HepG2 (cell line): Measurements from ENCODE around the gene ENGASE. TPM values are rescaled to one million over a fixed set of nuclear protein-coding genes. Genes with fewer than 3 reads are reported as not detected.

Experiments used
- RNF2 ChIP-seq: fragments of 450-650 bp; conservative IDR thresholded peaks from 2 replicates; pipeline ENCODE4 v1.6.1; 2016; ENCODE audit warnings: low read depth
- SOX13 ChIP-seq, 3 experiments: fragments of 450-650 bp in 1 of 3; sonication (generic) in 1 of 3; formaldehyde crosslinking in 1 of 3; IDR thresholded peaks in 2 of 3; conservative IDR thresholded peaks in 1 of 3; 2 replicates each; pipeline versions ENCODE4 v1.5.0 to v1.6.1; 2016 to 2020; ENCODE audit warnings: antibody characterized with exemption in 1 of 3, mild to moderate bottlenecking in 1 of 3, missing compliant biosample characterization in 1 of 3, missing genetic modification reagents in 1 of 3, moderate library complexity in 1 of 3
- TBP ChIP-seq: sonication (generic); formaldehyde crosslinking; IDR thresholded peaks from 2 replicates; pipeline ENCODE4 v1.5.0; 2020; ENCODE audit warnings: missing genetic modification reagents
- ZFP36L1 ChIP-seq: sonication (generic); formaldehyde crosslinking; IDR thresholded peaks from 2 replicates; pipeline ENCODE4 v1.8.0; 2022; ENCODE audit warnings: mild to moderate bottlenecking, missing genetic modification reagents, moderate library complexity
- ZFP37 ChIP-seq: sonication (generic); formaldehyde crosslinking; IDR thresholded peaks from 2 replicates; pipeline ENCODE4 v1.4.0; 2020; ENCODE audit warnings: missing genetic modification reagents, borderline replicate concordance
- ZNF484 ChIP-seq: sonication (generic); formaldehyde crosslinking; IDR thresholded peaks from 2 replicates; pipeline ENCODE4 v1.5.1; 2020; ENCODE audit warnings: mild to moderate bottlenecking, low read depth, missing genetic modification reagents, borderline replicate concordance
- polyA plus RNA-seq, 8 experiments: library from polyadenylated mRNA; depleted of rRNA in 3 of 8; stranded (reverse) in 7 of 8; unstranded in 1 of 8; fragments of >200 nt; fragmentation: Illumina TruSeq in 4 of 8; extraction: Trizol in 4 of 8; gene quantifications; 2 replicates each; pipeline versions ENCODE4 v1.2.1 to v1.2.3, GENCODE V29; 2011 to 2016; ENCODE audit warnings: low read depth in 4 of 8, missing spikeins in 1 of 8, mixed read lengths in 1 of 8; ENCODE audit not compliant: insufficient read depth in 1 of 8
- total RNA-seq, 5 experiments: library from RNA; depleted of rRNA; stranded (reverse); fragments of >200 nt; fragmentation: Illumina TruSeq; extraction: Trizol; gene quantifications; 2 replicates each; pipeline ENCODE4 v1.2.3, GENCODE V29; 2016; ENCODE audit warnings: low read depth in 1 of 5
- TF ChIP-seq, protein P1 (sequence below): sonication (generic); formaldehyde crosslinking; IDR thresholded peaks from 2 replicates; pipeline ENCODE4 v1.8.1; 2023; ENCODE audit warnings: mild to moderate bottlenecking, moderate library complexity, missing genetic modification reagents
- TF ChIP-seq, protein P2 (sequence below): sonication (generic); formaldehyde crosslinking; IDR thresholded peaks from 2 replicates; pipeline ENCODE4 v1.4.0; 2020; ENCODE audit warnings: mild to moderate bottlenecking, missing genetic modification reagents
- TF ChIP-seq, protein P3 (sequence below): sonication (generic); formaldehyde crosslinking; IDR thresholded peaks from 2 replicates; pipeline ENCODE4 v1.4.0; 2020; ENCODE audit warnings: missing genetic modification reagents
- TF ChIP-seq, protein P4 (sequence below): sonication (generic); formaldehyde crosslinking; IDR thresholded peaks from 2 replicates; pipeline ENCODE4 v1.4.0; 2020; ENCODE audit warnings: missing genetic modification reagents
- TF ChIP-seq, protein P5 (sequence below): sonication (generic); formaldehyde crosslinking; IDR thresholded peaks from 2 replicates; pipeline ENCODE4 v1.8.0; 2022; ENCODE audit warnings: missing genetic modification reagents, low read depth, mild to moderate bottlenecking, borderline replicate concordance
- TF ChIP-seq, protein P6 (sequence below): sonication (generic); formaldehyde crosslinking; conservative IDR thresholded peaks from 2 replicates; pipeline ENCODE4 v1.4.0; 2020; ENCODE audit warnings: missing genetic modification reagents
- TF ChIP-seq, protein P7 (sequence below): sonication (generic); formaldehyde crosslinking; IDR thresholded peaks from 2 replicates; pipeline ENCODE4 v1.4.0; 2020; ENCODE audit warnings: missing genetic modification reagents

Gene ENGASE
- total and polyA plus RNA-seq, 2 of the 13 experiments (the other 11 are each of a cell fraction or from before 2014, with no cell fraction given), result 10.6 to 18.1 TPM

DNA sequence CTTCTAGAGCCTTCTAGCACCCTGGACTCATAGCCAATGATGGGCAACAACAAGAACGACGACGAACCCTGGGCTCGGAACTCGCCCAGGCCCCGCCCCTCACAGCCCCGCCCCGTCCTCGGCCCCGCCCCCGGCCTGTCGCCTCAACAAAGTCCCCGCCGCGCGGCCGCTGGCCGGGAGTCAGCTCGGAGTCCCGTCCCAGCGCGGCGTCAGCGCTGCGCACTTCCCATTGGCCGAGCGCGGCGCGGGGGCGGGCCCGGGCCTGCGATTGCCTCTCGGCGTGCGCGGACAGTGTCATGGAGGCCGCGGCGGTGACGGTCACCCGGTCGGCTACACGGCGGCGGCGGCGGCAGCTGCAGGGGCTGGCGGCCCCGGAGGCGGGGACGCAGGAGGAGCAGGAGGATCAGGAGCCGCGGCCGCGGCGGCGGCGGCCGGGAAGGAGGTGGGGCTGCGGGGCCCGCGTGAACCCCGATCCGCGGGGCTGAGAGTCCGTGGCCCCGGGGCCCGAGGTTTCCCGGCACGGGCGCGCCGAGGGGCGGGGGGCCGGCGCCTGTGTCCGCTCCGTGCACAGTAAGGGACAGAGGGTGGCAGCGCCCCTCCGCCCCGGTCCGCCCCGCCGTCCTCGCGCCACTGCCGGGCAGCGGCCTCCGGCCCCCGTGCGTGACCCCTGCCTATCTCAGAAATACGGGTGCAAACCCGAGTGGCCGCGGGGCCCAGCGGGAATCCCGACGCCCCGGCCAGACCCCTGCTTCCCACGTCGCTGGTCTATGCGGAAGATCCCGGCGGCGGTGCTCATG lies at the start of gene ENGASE (continued):
- TF ChIP-seq ZFP36L1 (CRISPR knock-in tag) (peak; percentile 4; the same call in 1 of the 2 replicates), RNF2 (peak; percentile 85), ZNF484 (CRISPR knock-in tag) (no peak), TBP (no peak), SOX13 (IDR thresholded peaks at IDR 0.05) (no peak), SOX13 (CRISPR knock-in tag; conservative IDR thresholded peaks at IDR 0.05 in 1 of 2, IDR thresholded peaks at IDR 0.05 in 1 of 2) (peak in 1 of 2 experiments; percentile 15; a peak in 1 of 4 replicates), ZFP37 (CRISPR knock-in tag) (no peak)
- TF ChIP-seq, protein P1, sequence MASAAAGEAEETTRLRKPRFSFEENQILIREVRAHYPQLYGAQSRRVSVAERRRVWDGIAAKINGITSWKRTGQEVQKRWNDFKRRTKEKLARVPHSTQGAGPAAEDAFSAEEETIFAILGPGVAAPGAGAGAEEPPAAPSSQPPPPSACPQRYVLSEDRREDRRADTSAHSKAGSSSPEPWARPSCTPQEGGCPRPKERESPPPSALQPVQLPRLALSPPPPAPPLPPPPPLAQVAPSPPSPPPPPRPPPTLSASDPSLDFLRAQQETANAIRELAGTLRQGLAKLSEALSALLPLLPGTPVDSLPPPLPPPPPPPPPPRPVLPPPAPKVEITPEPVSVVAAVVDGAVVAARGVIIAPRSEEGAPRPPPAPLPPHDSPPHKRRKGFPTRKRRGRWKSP, result peak; percentile 54; the same call in 1 of the 2 replicates
- TF ChIP-seq, protein P2, sequence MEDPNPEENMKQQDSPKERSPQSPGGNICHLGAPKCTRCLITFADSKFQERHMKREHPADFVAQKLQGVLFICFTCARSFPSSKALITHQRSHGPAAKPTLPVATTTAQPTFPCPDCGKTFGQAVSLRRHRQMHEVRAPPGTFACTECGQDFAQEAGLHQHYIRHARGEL (CRISPR knock-in tag), result no peak
- TF ChIP-seq, protein P3, sequence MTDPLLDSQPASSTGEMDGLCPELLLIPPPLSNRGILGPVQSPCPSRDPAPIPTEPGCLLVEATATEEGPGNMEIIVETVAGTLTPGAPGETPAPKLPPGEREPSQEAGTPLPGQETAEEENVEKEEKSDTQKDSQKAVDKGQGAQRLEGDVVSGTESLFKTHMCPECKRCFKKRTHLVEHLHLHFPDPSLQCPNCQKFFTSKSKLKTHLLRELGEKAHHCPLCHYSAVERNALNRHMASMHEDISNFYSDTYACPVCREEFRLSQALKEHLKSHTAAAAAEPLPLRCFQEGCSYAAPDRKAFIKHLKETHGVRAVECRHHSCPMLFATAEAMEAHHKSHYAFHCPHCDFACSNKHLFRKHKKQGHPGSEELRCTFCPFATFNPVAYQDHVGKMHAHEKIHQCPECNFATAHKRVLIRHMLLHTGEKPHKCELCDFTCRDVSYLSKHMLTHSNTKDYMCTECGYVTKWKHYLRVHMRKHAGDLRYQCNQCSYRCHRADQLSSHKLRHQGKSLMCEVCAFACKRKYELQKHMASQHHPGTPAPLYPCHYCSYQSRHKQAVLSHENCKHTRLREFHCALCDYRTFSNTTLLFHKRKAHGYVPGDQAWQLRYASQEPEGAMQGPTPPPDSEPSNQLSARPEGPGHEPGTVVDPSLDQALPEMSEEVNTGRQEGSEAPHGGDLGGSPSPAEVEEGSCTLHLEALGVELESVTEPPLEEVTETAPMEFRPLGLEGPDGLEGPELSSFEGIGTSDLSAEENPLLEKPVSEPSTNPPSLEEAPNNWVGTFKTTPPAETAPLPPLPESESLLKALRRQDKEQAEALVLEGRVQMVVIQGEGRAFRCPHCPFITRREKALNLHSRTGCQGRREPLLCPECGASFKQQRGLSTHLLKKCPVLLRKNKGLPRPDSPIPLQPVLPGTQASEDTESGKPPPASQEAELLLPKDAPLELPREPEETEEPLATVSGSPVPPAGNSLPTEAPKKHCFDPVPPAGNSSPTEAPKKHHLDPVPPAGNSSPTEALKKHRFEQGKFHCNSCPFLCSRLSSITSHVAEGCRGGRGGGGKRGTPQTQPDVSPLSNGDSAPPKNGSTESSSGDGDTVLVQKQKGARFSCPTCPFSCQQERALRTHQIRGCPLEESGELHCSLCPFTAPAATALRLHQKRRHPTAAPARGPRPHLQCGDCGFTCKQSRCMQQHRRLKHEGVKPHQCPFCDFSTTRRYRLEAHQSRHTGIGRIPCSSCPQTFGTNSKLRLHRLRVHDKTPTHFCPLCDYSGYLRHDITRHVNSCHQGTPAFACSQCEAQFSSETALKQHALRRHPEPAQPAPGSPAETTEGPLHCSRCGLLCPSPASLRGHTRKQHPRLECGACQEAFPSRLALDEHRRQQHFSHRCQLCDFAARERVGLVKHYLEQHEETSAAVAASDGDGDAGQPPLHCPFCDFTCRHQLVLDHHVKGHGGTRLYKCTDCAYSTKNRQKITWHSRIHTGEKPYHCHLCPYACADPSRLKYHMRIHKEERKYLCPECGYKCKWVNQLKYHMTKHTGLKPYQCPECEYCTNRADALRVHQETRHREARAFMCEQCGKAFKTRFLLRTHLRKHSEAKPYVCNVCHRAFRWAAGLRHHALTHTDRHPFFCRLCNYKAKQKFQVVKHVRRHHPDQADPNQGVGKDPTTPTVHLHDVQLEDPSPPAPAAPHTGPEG, result 0 out of 2 replicates have a peak, but pooled peaks have one; percentile 45
- TF ChIP-seq, protein P4, sequence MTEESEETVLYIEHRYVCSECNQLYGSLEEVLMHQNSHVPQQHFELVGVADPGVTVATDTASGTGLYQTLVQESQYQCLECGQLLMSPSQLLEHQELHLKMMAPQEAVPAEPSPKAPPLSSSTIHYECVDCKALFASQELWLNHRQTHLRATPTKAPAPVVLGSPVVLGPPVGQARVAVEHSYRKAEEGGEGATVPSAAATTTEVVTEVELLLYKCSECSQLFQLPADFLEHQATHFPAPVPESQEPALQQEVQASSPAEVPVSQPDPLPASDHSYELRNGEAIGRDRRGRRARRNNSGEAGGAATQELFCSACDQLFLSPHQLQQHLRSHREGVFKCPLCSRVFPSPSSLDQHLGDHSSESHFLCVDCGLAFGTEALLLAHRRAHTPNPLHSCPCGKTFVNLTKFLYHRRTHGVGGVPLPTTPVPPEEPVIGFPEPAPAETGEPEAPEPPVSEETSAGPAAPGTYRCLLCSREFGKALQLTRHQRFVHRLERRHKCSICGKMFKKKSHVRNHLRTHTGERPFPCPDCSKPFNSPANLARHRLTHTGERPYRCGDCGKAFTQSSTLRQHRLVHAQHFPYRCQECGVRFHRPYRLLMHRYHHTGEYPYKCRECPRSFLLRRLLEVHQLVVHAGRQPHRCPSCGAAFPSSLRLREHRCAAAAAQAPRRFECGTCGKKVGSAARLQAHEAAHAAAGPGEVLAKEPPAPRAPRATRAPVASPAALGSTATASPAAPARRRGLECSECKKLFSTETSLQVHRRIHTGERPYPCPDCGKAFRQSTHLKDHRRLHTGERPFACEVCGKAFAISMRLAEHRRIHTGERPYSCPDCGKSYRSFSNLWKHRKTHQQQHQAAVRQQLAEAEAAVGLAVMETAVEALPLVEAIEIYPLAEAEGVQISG (CRISPR knock-in tag), result peak; percentile 79
- TF ChIP-seq, protein P5, sequence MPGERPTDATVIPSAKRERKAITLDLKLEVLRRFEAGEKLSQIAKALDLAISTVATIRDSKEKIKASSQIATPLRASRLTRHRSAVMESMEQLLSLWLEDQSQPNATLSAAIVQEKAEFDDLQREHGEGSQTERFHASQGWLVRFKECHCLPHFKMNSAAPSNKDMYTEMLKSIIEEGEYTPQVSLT (CRISPR knock-in tag), result no peak
- TF ChIP-seq, protein P6, sequence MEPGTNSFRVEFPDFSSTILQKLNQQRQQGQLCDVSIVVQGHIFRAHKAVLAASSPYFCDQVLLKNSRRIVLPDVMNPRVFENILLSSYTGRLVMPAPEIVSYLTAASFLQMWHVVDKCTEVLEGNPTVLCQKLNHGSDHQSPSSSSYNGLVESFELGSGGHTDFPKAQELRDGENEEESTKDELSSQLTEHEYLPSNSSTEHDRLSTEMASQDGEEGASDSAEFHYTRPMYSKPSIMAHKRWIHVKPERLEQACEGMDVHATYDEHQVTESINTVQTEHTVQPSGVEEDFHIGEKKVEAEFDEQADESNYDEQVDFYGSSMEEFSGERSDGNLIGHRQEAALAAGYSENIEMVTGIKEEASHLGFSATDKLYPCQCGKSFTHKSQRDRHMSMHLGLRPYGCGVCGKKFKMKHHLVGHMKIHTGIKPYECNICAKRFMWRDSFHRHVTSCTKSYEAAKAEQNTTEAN (CRISPR knock-in tag), result no peak
- TF ChIP-seq, protein P7, sequence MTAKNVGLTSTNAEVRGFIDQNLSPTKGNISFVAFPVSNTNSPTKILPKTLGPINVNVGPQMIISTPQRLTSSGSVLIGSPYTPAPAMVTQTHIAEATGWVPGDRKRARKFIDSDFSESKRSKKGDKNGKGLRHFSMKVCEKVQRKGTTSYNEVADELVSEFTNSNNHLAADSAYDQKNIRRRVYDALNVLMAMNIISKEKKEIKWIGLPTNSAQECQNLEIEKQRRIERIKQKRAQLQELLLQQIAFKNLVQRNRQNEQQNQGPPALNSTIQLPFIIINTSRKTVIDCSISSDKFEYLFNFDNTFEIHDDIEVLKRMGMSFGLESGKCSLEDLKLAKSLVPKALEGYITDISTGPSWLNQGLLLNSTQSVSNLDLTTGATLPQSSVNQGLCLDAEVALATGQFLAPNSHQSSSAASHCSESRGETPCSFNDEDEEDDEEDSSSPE (CRISPR knock-in tag), result peak; percentile 68; the same call in 1 of the 2 replicates
